ENCODE data around the gene SALL3. TPM values are rescaled to one million over a fixed set of nuclear protein-coding genes. Genes with fewer than 3 reads are reported as not detected.

Gene SALL3
- total and polyA plus RNA-seq, 8 donors, result not detected

DNA sequence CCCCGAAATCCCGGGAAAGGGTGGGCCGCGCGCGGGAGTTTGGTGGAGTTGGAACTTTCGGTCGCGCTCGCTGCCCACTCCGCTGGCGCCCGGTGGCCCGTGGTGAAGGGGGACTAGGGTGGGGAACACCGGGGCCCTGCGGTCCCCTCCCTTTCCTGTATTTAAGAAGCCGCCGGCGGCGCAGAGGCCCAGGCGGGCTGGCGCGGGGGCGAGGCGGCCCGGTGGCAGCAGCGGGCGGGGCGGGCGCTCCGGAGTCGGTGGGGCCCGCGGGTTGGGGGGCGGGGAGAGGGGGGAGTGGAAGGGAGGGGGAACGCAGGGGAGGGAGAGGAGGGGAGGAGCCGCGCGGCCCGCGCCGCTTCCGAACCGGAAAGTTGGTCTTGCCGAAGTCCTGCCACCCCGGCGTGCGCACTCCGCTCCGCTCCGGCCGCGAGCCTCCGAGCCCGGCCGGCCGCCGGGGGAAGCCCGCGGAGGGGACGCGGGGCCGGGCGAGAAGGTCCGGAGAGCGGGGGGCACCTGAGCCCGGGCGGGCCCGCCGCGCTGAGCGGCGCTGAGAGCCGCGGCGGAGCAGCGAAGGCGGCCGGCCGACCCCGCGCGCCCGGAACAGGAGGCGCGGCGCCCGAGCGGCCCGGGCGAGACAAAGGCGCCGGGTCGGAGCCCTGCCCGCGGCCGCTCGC lies 425 bp upstream of the SALL3 start:
- no peak for DNase-seq
- peak overlapping the region in 1 of 4 donors; percentile 30 for H3K4me3 ChIP-seq
- 0 to 9% (median 3%) methylated on average over 4 to 98 of the region's 98 CpGs for WGBS, 5 donors
- no peak overlapping the region for H3K27ac ChIP-seq
- peaks cover 24 to 97% (median 85%) of the 10 kb centered on the region in 3 donors for H3K27me3 ChIP-seq
- intact Hi-C loops (cut with DNase I; ENCODE audit: low total_unique reads), result no loop called here
- TF ChIP-seq POLR2A (IDR thresholded peaks at IDR 0.05) (no peak), EP300 (IDR thresholded peaks at IDR 0.05) (no peak), POLR2AphosphoS5 (IDR thresholded peaks at IDR 0.05) (no peak)
- TF ChIP-seq, protein P1, sequence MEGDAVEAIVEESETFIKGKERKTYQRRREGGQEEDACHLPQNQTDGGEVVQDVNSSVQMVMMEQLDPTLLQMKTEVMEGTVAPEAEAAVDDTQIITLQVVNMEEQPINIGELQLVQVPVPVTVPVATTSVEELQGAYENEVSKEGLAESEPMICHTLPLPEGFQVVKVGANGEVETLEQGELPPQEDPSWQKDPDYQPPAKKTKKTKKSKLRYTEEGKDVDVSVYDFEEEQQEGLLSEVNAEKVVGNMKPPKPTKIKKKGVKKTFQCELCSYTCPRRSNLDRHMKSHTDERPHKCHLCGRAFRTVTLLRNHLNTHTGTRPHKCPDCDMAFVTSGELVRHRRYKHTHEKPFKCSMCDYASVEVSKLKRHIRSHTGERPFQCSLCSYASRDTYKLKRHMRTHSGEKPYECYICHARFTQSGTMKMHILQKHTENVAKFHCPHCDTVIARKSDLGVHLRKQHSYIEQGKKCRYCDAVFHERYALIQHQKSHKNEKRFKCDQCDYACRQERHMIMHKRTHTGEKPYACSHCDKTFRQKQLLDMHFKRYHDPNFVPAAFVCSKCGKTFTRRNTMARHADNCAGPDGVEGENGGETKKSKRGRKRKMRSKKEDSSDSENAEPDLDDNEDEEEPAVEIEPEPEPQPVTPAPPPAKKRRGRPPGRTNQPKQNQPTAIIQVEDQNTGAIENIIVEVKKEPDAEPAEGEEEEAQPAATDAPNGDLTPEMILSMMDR (IDR thresholded peaks at IDR 0.05), result no peak
- peaks cover 0 to 10% (median 0%) of the 10 kb centered on the region in 4 donors for H3K9me3 ChIP-seq
- peaks cover 14 to 43% (median 27%) of the 10 kb centered on the region in 4 donors for H3K4me1 ChIP-seq
- H3K36me3 ChIP-seq, result no peaks in the 10 kb centered on the region

DNA sequence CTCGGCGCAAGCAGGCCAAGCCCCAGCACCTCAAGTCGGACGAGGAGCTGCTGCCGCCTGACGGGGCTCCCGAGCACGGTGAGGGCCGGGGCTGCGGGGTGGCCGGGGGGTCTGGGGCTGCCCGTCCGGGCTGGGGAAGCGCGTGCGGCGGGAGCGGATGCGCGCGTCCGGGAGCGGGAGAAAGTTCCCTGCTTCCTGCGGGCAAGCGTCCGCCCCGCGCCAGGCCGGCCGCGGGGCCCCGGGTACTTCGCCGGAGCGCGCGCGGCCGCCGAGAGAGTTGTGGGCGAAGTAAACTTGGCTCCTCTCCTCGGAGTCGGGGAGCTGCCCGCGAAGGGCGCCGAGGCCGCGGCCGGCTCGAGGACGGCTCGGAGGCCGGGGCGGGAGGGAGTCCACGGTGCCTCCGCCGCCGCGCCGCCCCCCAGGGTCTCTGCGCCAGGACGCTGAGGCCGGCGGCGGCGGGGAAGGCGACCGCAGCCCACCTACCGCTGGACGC lies 707 bp downstream of the SALL3 start:
- Histone ChIP-seq H3K4me3 (peak overlapping the region; percentile 7 to 29 (median 18)), H3K36me3 (no peaks in the 10 kb centered on the region), H3K4me1 (peaks cover 11 to 43% (median 26%) of the 10 kb centered on the region in 4 donors), H3K27me3 (peaks cover 24 to 97% (median 84%) of the 10 kb centered on the region in 3 donors), H3K9me3 (peaks cover 0 to 10% (median 0%) of the 10 kb centered on the region in 4 donors), H3K27ac (no peak overlapping the region)
- TF ChIP-seq EP300 (IDR thresholded peaks at IDR 0.05) (no peak), POLR2A (IDR thresholded peaks at IDR 0.05) (no peak), POLR2AphosphoS5 (IDR thresholded peaks at IDR 0.05) (no peak)
- TF ChIP-seq, protein P1 (IDR thresholded peaks at IDR 0.05), result no peak
- 2 to 5% (median 3%) methylated on average over 4 to 70 of the region's 71 CpGs; no CpG with 5 or more reads in 1 of the 5 donors for WGBS, 5 donors
- intact Hi-C loops (cut with DNase I; ENCODE audit: low total_unique reads), result no loop called here
- DNase-seq, result no peak

DNA sequence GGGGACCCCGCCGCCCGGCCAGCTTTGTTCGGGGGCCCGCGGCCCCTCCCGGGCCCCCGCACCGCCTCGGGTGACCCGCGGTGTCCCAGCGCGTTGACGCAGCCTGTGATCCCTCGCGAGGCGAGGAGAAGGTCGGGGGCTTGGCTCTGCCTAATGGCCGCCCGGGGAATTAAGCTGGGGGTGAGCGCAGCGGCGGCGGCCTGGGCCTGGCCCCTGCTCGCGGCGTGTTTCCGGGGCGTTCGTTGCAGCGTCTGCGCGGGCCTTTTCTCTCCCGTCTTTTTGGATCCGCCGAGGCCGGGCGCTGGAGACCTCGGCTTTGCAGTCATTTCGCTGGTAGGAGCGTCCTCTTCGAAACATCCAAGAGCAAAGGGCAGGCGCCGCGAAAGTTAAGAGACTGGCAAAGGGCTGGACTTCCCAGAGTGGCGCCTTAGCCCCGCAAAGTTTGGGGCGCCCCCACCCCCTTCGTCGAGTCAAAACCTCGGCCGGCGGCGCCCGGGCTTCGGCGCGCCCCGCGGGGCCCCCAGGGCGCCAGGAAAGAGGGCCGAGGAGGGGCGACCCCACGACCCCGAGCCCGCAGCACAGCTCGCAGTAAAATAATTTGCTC lies 1.3 kb downstream of the SALL3 start:
- 2 to 5% (median 4%) methylated on average over 14 to 68 of the region's 68 CpGs for WGBS, 5 donors
- Histone ChIP-seq H3K9me3 (peaks cover 0 to 10% (median 0%) of the 10 kb centered on the region in 4 donors), H3K27ac (no peak overlapping the region), H3K4me1 (peaks cover 11 to 48% (median 29%) of the 10 kb centered on the region in 4 donors), H3K27me3 (peaks cover 27 to 97% (median 84%) of the 10 kb centered on the region in 3 donors), H3K36me3 (no peaks in the 10 kb centered on the region), H3K4me3 (peak overlapping the region; percentile 7 to 29 (median 18))
- intact Hi-C loops (cut with DNase I; ENCODE audit: low total_unique reads), result no loop called here
- no peak for DNase-seq
- no peak for TF ChIP-seq POLR2A (IDR thresholded peaks at IDR 0.05)
- TF ChIP-seq, protein P1 (IDR thresholded peaks at IDR 0.05), result no peak
- TF ChIP-seq EP300 (IDR thresholded peaks at IDR 0.05), result no peak
- no peak for TF ChIP-seq POLR2AphosphoS5 (IDR thresholded peaks at IDR 0.05)

GRCh38 chr18:78981394-78981831 lies 1.8 kb downstream of the SALL3 start:
- TF ChIP-seq POLR2AphosphoS5 (IDR thresholded peaks at IDR 0.05) (no peak), EP300 (IDR thresholded peaks at IDR 0.05) (no peak), POLR2A (IDR thresholded peaks at IDR 0.05) (no peak)
- TF ChIP-seq, protein P1 (IDR thresholded peaks at IDR 0.05), result no peak
- Histone ChIP-seq H3K27ac (no peak overlapping the region), H3K36me3 (no peaks in the 10 kb centered on the region), H3K9me3 (peaks cover 0 to 10% (median 0%) of the 10 kb centered on the region in 4 donors), H3K4me1 (peaks cover 11 to 51% (median 31%) of the 10 kb centered on the region in 4 donors), H3K4me3 (peak overlapping the region in 1 of 4 donors; percentile 29), H3K27me3 (peaks cover 27 to 97% (median 85%) of the 10 kb centered on the region in 3 donors)
- intact Hi-C loops (cut with DNase I; ENCODE audit: low total_unique reads), result no loop called here
- no peak for DNase-seq
- 9 to 15% (median 13%) methylated on average over 13 of the region's 13 CpGs for WGBS, 5 donors
